HG02973 (cell line): Measurements from ENCODE around the gene TSHZ2.

ENCODE experiments used
- ATAC-seq: cut with Tn5 transposase; IDR thresholded peaks from one replicate; pipeline ENCODE4 v1.9.1; 2021; ENCODE audit warnings: moderate library complexity; ENCODE audit not compliant: unreplicated experiment

Gene TSHZ2

DNA sequence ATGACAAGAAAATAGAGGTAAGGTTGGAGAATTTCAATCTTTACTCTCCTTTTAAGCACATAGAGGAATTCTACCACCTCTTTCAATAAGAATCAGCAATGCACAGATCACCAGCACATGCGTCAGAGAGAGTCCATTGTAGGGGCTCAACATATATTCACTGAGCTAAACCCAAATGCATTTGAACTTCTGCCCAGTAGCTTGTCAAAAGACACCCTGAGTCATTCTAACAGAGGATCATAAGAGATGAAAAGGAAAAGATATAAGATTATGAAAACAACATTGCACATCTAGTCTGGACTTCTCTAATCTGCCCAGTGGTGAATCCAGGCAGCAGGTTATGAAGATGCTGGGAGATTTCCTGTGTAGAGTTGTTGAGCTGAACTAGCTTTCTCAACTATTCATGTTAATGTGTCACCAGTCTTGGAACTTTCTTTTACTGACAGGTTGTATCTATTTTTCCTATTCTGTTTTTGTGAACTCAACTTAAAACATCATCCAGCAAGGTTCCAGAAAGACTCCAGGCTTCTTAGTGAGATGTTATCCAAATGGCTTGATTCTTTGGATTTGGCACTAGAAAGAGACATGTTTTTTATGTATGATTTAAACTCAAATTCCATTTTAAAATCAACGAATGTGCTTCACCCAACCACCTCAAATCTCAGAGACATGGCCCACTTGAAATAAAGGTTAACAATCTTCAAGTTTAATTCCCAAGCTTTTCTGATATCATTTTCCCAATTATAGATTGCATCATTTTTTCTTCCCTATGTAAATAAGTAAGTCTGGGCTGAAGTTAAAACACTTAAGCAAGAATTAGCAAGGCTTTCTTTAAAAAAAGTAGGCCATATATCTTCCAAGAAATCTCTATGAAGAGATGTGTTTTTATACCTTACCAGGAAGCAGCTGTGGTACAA is 89.3 kb downstream of the TSHZ2 start:
- no peak for ATAC-seq

DNA sequence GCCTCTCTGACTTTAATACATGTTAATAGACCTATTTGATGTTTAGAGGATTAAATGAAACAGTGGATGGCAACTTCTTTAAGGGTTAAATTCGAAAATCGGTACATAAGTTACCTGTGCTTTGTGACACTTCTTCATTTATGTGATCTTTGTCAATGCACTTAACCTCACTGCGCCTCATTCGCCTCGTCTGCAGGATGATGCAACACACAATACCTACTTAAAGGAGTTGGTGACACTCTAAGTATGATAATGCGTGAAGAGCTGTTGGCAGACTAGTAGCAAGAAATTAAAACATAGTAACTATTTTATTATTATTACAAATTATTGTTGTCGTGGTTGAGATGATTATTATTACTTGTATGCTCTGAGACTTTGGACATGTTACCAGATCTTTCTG is 92.8 kb downstream of the TSHZ2 start:
- no peak for ATAC-seq

DNA sequence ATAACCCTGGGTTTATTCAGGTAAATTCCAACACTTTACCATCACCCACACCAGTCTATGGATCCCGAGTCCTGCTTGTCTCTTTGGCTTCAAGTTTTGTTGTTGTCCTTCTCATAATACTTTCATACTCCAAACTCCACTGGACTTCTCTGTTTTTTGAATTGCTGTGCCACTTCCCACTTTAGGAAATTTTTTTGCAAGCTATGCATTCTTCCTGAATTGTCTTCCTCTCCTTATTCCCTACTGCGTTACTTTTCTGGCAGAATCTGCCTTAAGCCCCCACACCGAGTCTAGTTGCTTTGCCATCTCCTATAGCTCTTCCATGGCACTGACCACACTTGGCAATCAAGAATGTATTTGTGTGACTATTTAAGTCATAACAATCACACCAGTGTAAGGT is 96.1 kb downstream of the TSHZ2 start:
- ATAC-seq = no peak

DNA sequence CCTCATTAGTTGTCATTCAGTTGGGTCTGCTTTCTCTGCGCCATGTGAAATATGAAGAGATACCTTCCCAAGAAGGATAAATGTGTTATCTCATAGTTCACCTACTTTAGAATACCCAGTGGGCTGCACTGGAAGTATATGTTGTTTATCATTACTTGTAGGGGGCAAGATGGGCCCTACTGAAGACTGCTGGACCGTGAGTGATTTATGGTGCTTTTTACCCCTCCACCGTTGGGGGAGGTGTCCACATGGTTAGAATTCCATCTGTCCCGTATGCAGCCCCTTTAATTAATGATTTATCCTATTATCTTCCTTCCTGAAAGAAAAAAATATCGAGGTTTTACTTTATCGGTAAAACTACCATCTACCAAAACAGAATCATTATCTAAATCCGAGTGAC is 97.0 kb downstream of the TSHZ2 start:
- ATAC-seq = no peak

DNA sequence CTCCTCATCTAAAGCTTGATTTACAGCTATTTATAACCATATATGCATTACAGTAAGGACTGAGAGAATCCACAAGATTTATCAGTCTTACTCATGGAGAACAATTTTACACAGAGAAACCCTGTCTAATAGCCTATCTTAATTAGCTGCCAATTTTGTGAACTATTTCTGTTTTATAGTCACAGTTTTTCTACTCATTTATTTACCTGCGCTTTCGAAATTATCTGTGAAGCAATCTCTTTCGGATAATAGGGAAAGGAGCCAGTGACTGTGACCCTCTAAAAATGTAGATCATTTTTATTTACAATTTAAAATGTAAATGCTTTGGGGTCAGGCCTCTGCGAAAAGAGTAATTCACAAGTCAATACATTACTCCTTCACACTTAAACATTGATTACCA is 98.1 kb downstream of the TSHZ2 start:
- ATAC-seq = no peak

DNA sequence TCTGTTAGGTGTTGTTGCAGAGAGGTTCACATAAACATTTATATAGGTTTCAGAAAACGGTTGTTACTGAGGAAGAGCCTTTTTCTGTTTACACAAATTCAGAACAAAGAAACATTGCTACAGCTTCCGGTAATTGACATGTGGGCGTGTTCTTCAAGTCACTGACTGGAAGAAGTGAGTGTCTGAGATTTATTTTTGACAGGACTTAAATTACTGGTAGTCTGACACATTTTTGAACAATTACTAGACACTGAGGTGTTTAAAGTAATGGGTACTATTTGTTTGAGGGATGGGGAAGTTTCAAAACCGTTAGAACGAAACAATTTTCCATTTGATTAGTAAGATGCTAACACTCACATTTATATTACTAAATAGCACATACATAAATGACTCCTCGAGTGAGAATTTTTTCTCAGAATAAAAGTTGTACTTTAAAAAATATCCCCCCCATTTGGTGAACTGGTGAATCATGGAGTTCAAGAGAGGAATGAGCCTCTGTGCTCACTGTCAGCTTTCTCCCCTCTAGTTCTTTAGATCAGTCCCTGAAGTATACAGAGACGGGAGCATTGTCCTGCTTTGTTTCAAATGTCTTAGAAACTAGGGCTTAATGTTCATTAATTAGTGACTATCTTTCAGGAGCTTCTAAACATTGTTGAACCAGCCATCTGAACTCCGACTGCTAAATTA is 98.7 kb downstream of the TSHZ2 start:
- no peak for ATAC-seq

DNA sequence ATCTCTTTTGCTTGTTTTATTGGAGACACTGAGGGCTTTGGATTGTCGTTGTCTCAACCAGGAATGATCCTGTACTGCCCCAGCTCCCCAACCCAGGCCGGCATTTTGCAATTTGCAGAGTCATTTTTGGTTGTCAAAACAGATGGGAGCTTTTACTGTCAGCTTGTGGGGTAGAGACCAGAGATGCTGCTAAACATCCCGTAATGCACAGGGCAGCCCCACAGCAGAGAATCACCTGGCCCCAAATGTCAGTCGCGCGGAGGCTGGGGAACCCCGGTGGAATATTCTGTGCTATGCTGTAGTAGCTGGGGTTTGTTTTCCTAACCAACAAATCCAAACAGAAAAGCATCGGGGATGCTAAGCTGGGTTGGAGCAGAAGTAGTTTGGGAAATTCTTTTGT is 99.7 kb downstream of the TSHZ2 start:
- no peak for ATAC-seq

DNA sequence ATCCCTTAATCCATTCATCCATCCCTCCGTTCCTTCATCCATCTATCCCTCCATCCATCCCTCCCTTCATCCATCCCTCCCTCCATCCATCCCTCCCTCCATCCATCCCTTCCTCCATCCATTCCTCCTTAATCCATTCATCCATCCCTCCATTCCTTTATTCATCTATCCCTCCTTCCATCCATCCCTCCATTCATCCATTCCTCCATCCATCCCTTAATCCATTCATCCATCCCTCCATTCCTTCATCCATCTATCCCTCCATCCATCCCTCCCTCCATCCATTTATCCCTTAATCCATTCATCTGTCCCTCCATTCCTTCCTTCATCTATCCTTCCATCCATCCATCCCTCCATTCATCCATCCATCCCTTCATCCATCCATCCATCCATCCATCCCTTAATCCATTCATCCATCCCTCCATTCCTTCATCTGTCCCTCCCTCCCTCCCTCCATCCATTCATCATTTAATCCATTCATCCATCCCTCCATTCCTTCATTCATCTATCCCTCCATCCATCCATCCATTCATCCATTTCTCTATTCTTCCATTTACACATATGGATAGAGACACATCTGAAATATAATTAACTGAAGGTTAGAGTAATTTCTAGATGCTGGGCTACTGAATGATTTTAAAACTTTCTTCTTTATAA is 100.9 kb downstream of the TSHZ2 start:
- no peak for ATAC-seq

DNA sequence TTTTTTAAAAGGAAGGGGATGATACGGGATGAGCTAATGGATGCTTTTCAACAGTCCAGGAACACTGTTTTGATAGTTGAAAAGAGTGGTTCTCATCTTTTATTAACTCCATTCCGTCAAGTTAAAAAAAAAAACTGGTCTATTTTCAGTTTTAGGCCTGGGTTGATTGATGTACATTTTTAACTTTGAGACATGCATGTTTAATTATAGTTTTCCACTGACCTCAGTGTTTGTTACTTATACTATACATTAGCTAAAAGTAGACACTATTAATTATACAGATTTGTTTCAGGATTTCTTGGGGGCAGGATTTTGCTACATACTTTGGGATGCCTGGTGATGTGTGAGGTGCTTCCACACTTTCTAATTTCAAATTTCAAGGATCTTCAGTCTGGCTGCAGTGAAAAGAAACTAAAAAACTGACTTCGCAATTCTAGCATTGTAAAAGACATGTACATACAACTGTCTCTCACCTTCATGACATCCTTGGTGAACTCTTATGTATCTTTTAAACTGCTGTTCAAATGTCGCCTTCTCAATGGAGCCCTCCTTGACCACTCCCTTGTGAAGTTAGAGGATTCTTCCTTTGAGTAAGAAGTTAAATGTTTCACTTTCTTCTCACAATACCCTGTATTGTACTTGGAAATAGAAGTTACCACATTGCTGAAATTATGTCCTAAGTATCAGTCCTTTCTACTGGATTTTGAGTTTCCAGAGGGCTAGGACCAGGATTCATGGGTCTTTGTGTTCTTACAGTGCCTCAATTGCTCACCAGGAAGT is 101.7 kb downstream of the TSHZ2 start:
- ATAC-seq = no peak

DNA sequence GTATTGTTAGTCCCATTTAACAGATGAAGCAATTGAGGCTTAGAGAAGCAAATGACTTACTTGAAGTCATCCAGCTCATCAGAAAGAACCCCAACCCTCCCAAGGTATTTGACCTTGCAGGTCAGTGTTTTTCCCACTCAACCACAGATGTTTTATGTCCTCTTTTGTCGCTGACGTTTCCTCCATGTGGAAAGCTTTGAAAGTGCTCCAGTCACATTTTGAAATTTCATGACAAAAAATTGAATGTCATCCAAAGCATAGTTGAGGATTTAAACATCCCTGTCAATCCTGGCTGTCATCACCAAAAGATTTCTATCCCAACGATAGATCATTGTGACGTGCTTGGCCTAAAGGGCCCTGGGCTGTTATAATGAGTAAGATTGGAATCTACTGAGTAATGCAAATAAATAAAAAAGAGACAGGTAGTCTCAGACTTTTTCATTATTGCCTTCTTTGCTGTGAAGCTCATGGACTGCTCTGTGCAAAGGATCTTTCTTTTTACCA is 102.7 kb downstream of the TSHZ2 start:
- no peak for ATAC-seq

DNA sequence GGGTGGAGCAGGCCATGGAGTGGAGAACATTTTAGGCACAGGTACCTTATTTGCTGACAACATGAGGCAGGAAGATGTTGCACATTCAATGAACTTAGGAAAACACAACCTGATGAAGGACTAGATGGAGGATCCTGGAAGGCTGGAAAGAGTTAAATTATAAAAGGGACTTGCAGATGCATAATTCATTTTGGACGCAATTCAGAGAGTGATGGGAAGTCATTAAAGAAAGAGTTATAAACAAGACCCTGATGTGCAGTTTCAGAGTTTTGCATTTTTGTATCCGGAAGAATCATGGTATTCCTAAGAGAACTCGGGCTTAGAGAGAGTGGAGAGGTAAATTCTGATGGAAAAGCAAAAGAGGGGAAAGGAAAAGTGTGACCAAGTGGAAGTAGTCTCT is 104.5 kb downstream of the TSHZ2 start:
- no peak for ATAC-seq

DNA sequence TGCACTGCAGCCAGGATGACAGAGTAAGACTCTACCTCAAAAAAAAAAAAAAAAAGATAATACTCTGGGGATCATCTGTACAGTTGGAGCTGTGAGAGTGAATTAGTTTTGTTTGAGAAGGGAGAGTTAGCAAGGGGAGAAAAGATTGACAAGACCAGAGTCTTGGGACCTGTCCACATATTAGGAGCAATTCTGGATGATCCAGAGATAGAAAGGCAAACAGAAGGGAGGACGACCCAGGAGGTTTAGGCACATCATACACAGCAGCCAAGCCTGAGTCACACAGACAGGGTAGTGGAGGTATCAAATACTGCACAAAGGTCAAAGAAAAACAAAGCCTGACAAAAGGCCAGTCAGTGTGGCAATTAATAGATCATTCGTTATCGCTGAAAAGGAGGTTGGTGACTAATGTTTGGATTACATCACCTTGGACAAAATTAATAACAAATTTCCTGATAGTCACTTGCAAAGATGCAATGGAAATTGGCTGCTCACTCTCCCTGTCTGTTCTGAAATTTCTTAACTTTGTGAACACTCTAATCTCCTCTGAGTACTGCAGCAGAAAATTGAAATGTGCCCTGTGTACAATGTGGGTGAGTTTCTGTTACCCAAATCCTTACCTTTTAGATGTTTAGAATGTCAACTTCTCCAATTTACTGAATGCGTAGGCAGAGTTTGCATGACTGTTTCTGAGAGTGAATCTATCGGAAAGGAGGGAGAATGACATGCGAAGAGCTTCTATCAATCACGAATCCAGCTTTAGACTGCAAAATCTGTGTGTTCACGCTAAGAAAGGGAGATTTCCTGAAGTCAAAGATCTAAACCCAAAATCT is 105.4 kb downstream of the TSHZ2 start:
- ATAC-seq = no peak

DNA sequence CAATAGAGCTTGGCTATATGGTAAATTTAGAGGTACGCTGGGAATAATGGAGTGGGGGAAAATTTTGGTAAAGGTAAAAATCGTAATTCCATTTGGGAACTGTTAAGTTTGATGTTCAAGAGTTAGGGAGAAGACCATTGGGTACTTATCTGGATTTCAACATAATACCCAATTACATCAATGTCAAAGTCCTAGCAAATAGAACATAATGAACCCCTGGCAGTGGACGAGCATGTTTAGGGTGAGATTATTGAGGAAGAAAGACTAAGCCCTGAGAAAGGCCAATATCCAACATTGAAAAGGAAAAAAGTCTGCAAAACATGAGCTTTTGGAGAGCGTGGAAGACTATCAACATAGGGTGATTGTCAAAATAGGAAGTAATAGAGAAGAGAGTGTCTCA is 106.6 kb downstream of the TSHZ2 start:
- no peak for ATAC-seq

DNA sequence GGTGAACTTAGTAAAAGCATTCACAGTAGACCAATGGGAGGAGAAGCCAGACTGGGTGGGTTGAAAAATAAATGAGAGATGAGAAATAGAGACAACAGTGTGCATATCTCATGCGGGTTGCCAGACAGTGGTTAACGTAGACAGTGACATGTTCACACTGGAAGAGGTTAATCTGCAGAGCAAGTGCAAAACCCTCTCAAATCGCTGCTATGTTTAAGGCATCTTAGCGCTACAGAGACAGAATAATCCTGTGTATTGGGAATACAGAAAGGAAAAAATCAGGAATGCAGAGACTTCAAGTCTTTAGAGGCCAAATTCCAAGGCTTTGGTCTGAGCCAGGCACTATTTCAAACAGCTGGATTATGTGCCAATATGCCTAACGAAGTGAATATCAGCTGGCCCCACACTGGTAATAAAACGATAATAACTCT is 107.1 kb downstream of the TSHZ2 start:
- ATAC-seq = no peak

DNA sequence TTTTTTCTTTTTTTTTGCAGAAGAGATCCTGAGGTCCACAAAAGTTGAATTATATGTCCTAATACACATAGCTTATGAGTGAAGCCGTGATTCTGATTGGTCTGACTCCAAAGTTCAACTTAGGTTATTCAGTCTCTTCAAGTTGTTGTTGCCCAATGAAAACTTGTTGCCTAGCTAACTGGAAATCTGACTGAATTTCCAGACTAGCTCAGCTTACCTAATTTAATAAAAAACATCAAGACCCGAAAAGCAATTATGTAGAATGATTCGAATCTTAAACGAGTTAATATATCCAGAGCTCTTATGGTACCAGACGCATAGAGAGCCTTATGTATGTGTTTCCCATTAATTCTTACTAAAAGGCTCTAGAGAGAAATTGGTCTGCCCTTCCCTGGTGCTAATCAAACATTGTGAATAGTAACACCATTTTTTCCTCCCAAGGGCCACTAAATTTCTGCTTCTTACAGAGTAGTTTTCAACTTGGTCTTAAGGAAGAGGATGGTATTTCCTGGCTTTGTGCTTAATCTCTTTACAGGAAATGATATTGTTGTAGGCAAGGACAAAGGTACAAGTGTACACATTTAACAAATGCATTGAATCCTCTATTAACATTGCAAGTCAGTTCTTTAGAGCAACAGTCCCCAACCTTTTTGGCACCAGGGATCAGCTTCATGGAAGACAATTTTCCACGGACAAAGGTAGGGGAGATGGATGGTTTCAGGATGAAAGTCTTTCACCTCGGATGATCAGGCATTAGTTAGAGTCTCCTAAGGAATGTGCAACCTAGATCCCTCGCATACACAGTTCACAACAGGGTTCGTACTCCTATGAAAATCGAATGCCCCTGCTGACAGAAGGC is 107.9 kb downstream of the TSHZ2 start:
- ATAC-seq = no peak

DNA sequence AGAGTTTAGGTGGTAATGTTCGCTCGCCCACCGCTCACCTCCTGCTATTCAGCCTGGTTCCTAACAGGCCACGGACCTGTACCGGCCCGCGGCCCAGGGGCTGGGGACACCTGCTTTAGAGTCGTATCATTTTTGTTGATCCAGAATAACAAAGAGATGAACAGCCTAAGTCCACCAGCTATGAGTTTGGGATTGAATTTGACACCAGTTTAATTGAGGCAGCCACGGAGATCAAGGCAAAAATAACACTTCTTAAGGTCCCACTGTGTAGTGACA is 108.5 kb downstream of the TSHZ2 start:
- no peak for ATAC-seq

DNA sequence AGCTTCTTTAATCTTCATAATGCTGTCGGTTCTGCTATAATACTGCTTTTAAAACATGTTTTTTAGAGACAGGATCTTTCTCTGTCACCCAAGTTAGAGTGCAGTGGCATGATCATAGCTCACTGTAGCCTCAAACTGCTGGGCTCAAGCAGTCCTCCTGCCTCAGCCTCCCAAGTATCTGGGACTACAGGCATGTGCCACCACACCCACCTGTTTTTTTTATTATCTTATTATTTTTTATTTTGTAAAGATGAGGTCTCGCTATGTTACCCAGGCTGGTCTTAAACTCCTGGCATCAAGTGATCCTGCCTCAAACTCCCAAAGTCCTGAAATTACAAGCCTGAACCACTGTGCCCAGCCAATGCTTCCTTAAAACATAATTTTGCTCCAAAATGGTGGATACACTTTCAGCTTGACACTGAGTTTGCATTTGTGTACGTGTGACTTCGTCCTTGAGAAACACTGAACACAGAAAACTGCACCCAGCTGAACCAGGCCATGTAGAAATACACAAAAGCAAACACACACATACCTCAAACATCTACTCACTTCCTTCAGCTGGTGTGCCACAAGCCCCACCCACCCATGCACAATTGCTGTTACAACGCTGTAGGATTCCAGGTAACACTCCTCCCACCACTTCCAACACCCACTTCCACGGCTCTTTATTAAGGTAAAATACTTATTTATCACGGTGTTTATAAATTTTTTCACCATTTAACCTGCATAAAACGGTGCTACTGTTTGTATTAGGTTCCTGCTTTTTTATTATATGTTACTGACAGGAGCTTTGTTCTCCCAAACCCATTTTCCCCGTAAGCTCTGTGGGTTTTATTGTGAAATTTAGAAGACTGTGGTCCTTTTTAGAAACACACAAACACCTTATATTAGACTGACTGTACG is 109.1 kb downstream of the TSHZ2 start:
- ATAC-seq = no peak
